Retina (tissue), 1 donor: ENCODE results near the gene ZSCAN2.
A peak's percentile ranks its signal among the peaks of the same experiment; 100 is the strongest.
"Not testable (repeated sequence)": the region's sequence is repeated elsewhere in the genome, so short reads cannot be mapped to it uniquely, and the experiment has no call there.

Source experiments
- DNase-seq: peaks from one replicate; pipeline ENCODE4 v3.0.0-alpha.2; 2016

Gene ZSCAN2

DNA sequence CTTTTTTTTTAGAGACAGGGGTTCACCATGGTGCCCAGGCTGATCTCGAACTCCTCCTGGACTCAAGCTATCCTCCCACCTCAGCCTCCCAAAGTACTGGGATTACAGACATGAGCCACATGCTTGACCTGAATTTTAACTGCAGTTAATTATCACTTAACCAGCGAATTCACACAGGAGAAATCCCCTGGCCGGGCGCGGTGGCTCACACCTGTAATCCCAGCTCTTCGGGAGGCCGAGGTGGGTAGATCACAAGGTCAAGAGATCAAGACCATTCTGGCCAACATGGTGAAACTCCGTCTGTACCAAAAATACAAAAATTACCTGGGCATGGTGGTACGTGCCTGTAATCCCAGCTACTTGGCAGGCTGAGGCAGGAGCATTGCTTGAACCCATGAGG lies 41.1 kb downstream of the ZSCAN2 start:
- not testable (repeated sequence) for DNase-seq

DNA sequence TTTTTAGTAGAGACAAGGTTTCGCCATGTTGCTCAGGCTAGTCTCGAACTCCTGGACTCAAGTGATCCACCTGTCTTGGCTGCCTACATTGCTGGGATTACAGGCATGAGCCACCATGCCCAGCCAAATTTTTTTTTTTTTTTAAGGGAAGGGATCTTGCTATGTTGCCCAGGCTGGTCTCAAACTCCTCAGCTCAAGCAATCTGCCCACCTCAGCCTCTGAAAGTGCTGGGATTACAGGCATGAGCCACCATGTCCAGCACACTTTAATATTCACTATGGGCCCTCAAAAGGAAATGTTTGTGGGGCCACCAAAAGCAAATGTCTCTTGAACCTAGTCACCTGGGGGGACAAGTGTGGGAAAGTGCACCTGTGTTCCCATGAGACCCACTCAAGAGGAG lies 41.8 kb downstream of the ZSCAN2 start:
- not testable (repeated sequence) for DNase-seq

DNA sequence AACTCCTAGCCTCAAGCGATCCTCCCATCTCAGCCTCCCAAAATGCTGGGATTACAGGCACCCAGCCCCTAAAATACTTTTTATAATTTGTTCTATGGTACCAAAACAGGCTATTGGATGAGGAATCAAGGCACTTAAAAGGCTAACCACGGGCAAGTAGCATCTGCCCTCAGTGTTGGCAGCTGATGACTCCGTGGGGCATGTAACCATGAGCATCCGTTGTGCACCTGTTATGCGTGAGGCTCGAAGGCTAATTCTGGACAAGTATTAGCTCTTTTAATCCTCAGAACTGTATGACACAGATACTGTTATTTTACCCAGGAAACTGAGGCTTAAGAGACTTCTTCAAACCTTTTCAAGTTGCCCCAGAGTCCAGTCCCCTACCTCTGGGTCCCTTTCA lies 43.0 kb downstream of the ZSCAN2 start:
- no peak for DNase-seq

DNA sequence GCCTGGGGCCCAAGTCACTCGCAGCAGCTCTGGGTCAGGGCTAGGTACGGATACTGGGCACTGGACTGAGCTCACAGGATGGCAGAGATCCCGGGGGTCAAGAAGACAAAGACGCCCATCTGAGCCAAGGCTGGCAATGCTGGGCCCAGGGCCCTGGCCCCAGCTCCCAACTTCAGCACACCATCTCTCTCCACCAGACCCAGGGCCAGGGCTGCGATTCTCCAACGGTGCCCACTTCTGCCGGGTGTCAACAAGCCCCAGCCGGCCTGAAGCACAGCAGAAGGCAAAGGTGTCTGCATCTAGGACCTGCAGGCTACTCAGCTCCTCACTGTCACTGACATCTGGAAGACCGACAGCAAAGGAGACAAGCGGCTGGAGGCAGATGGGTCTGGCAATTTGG lies 44.7 kb downstream of the ZSCAN2 start:
- DNase-seq, result no peak

DNA sequence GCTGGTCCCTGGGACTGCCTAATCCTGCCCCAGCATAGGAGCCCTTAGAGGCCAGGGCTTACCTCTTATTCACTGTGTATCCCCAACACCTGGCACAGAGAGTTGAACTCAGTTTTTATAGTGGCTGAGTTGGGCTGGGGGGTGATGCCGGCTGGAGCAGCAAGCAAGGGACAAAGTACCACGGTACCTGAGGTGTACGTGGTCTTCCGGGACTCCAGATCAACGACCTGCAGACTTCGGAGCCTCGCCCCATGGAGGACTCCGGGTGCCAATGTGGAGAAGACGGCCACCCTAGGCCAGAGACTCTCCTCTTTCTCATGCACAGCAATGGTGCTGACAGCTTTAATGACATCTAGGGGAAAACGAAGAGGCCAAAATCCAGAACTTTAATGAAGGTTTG lies 45.2 kb downstream of the ZSCAN2 start:
- no peak for DNase-seq

DNA sequence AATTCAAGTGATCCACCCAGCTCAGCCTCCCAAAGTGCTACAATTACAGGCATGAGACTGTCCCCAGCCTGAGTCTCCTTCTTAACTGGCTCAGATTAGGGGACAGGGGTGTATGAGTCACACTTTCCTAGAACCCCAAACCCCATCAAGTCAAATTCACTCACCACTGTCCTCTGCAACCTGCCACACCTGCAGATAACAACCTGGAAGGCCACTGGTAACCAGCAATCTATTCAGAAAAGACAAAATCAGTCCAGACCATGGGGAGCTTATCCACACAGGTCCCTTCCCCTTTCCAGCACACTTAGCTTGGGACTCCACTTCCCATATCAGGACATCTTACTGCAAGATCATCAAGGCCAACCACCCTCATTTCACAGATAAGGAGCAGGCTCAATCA lies 46.9 kb downstream of the ZSCAN2 start:
- DNase-seq, result no peak

DNA sequence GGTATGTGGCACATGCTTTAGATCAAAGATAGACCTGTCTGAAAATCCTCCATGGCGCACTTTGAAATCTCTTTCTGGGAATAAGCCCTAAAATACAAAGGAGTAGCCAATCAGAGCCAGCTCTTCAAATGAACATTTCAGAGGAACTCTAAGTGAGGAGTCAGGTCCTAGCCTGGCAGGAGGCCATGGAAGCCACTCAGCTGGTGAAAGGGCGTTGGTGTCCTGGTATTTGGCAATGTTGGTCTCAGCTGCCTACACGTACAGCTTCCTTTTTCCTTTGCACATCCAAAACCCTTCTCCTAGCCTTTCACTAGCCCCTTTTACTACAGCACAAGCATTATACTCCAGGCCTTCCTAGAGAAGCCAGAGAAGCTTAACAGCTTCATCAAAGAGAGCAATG lies 47.7 kb downstream of the ZSCAN2 start:
- DNase-seq, result no peak

DNA sequence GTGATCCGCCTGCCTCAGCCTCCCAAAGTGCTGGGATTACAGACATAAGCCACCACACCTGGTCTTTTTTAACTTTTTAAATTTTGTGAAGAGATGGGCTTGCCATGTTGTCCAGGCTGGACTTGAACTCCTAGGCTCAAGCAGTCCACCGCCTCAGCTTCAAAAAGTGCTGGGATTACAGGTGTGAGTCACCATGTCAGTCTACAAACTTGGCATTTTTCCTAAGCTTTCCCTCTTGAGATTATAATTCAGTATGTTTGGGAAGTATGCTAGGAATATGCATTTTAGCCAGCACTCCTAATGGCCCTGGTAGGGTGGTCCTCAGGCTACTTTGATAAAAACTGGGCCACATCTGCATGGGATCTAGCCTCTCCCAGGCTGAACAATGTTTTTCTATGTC lies 48.9 kb downstream of the ZSCAN2 start:
- no peak for DNase-seq

DNA sequence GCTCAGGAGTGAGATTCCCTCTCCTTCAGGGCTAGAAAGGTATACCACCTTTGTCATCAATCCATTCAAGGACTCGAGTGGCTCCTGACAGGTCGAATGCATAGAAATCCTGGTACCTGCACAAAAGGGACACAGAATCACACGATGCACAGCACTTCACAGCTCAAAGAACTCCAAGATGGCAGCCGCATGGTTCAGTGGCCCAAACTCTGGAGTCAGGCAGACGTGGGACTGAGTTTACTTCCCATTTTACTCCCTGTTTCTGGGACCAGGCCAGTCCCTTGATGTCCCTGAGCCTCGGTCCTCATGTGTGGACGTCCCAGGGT lies 52.7 kb downstream of the ZSCAN2 start:
- DNase-seq, result no peak

DNA sequence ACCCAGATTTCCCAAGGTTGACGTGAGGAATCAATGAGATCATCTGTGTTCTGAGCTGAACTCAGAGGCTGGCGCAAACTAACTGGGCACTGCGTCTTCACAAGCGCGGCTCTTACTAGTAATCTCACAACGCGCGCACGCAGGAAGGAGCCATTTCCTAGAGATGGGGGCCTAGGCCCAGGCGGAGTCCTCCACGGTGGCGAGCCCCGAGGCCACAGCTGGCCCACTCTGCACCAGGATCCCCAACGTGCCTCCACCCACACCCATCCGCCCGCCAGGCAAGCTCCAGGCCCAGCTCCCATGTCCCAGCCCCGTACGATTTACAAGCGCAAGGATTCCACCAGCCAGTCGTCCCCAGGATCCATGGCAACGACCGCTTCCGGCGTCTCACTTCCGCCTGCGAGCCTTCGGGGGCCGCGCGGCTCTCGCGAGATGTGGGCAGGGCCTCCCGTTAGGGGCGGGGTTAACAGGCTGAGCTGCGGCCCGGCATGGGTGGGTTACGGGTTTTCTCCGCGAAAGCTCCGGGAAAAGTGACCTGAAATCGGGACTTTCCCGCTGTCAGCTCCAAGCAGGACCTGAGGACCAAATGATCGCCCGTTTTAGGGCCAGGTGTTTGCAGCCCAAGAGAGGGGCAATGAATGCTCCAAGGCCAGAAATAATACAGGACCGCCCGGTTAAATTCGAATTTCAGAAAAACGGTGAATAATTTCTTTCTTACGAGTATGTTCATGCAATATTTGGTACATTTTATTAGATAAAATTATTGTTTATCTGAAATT lies 53.3 kb downstream of the ZSCAN2 start, which contains the start of gene WDR73:
Gene WDR73 (minus strand): TSS at position 374 of the 779 bp plus-strand sequence. CDS start 9 bp downstream, at position 365.
- DNase-seq, result peak; percentile 96

DNA sequence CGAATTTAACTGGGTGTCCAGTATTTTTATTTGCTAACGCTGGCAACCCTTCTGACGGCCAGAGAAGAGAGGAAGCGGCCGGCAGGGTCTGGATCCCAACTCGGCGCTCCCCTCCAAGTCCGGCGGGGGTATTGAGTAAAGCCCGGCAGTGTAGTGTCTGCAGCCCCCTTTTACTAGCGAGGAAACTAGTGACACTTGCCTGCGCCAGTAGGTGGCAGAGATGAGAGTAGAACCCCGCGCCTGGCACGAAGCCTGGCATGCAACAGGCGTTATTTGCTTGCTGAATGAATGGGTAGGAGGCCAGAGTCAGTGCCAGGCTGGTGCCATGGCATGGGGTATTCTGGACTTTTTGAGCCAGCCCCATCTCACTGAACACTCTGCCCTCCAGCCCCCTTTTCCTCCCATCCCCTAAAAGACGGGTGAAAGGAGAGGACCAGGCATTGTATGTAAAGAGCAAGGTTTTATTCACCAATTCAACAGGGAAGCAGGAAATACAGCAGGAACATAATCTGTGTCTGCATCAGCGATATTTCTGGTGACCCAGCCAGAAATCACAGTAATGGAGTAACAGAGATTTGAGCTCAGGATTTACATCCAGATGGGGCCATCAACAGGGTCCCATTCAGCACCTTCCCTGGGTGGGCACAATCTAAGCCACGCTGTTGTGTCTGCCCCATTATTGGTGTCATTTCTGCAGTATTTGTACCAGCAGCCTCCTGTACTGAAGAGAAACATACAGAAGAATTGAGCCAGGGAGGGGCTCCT lies 54.1 kb downstream of the ZSCAN2 start:
- DNase-seq, result peak; percentile 81

DNA sequence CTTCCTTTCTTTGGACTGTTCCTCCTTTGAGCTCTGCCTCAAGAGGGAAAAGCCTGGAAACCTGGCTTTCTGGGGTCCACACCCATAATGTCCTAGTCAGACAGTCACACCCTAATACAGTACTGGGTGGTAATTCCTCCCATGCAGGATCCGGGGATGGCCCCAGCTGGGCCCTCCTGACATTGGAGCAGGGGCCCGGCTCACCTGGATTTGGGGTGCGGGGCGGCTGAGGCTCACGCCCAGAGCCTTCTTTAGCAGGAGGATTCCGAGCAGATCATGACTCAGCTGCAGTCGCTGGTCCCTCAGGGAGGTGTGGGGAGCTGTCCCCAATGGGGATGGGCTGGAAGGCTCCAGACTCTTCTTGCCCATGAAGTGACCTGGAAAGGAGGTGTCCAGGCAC lies 56.2 kb downstream of the ZSCAN2 start:
- no peak for DNase-seq

DNA sequence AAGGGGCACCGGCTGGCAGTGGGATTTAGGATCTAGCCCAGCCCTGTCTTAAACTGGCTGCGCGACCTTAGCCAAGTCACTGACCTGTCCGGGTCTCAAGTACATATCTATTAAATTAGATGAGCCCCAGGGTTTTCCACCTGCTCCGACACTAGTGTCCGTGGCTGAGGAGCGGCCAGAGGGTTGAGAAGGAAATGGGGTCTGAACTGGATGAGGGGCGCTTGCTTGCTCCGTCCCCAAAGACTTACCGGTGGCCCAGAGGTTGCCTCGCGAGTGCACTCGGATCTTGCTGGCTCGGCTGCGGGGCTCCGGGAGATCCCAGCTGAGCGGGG lies 56.9 kb downstream of the ZSCAN2 start:
- DNase-seq, result no peak

DNA sequence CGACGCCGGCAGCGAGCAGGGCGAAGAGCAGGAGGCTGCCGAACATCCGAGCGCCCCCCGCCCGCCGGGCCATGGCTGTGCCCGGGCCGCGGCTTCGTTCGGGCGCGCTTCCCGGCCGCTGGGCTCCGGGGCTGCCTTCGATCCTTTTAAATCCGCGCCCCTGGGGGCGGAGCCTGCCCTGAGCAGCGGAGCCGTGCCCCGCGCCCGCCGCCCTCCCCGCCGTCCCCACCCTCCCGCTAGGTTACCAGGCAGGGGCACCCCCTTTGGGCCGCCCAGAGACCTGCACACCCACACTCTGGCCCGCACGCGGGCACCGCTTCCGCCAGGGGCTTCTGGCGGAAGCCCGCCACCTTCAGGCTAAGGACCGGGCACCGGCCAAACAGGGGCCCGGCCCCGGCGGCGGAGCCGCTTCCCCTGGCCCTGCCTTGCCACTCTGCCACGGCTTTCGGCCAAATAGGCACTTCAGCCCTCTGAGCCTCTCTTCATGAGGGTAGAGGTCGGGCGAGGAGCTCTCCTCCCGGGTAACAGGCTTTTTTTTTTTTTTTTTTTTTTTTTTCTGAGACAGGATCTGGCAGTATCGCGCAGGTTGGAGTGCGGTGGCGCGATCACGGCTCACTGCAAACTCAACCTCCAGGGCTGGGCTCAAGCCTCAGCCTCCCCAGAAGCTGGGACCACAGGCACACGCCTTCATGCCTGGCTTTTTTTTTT lies 57.4 kb downstream of the ZSCAN2 start, which contains the start of gene NMB:
Gene NMB (minus strand): TSS at position 120 of the 708 bp plus-strand sequence. CDS start 47 bp downstream, at position 73.
- peak; percentile 89 for DNase-seq

DNA sequence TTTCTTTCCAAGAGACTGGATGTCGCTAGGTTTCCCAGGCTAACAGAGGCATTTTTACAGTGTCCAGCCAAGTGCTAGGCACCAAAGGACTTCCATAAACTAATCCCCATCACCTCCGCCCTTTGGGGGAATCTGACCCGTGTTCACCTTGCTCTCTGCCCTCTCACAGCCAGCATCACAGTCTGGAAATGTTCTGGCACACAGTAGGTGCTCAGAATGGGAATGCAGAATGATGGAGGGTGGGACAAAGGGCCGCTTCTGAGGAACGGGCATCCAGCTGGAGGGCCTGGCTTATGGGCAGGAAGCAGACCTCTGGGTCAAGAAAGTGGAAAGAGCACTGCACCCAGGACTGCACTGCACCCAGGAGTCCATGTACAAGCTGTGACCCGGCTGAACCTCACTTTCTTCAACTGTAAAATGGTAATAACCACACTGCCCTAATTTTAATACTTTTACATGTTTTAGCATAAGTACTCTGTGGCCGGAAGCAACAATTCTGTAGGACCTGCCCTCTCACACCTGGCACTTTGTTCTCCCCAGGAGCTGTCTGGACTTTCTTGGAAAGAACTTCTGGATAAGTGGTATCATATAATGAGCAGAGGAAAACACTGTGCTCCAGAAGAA lies 58.1 kb downstream of the ZSCAN2 start:
- peak; percentile 8 for DNase-seq

DNA sequence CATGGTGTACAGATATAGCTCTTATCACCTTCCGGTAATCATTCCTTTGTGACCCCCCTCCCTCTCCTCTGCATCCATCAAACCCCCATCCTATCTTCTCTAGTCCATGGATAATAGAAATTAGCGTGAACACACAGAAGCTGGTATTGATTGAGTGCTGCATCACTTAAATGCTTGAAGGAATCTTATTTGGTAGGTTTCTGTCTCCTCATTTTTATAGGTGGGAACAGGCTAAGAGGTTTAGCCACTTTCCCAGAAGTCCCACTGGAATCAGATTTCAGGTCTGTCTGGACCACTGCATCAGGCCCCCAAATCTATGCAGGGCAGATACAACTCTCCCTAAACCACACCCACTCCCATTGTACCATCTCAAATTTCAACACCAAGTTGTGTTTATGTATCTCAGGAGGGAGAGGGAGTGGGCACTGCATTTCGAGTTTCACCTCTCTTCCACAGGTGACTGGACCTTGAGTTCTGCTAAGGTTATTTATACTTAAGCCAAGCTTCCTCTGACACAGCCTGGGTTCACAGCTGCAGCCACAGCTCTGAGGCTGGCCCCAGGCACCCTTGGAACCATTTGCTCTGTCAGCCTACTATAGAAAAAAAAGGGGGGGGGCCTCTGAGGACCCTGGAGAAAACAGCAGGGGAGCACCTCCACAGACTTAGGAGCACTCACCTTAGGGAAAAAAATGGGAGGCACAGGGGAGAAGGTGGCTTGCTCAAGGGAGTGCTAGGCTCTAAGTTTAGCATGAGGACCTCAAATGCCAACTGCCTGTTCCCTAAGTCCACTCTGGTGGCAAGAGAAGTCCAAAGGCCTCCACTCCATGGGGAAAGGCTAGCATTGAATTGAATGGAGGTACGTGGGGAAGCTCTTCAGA lies 59.3 kb downstream of the ZSCAN2 start:
- no peak for DNase-seq

DNA sequence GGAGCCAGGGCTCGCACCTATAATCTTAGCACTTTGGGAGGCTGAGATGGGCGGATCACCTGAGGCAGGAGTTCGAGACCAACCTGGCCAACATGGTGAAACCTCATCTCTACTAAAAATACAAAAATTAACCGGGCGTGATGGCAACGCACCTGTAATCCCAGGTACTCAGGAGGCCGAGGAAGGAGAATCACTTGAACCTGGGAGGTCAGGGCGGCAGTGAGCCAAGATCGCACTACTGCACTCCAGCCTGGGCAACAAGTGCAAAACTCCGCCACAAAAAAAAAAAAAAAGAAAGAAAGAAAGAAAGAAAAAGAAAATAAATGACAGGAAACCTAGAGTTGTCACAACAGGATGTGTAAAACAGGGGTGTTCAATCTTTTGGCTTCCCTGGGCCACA lies 60.2 kb downstream of the ZSCAN2 start:
- no peak for DNase-seq

DNA sequence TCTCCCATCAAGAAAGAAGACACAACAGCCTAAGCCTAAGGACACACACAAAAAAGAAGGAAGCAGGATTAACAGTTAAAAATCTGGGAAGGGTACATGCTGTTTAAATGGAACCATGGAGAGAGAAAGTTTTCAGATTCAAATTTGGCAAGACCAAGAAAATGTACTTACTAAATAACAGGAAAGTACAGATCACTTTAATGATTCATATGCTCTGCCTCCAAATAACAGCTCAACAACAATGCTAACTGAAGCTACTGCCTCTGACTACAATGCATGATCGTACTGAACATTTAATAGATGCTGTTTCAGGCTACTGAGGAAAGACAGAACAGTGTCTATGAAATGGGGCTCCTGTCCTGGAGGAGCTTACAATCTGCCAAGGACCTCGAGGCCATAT lies 65.6 kb downstream of the ZSCAN2 start:
- no peak for DNase-seq

DNA sequence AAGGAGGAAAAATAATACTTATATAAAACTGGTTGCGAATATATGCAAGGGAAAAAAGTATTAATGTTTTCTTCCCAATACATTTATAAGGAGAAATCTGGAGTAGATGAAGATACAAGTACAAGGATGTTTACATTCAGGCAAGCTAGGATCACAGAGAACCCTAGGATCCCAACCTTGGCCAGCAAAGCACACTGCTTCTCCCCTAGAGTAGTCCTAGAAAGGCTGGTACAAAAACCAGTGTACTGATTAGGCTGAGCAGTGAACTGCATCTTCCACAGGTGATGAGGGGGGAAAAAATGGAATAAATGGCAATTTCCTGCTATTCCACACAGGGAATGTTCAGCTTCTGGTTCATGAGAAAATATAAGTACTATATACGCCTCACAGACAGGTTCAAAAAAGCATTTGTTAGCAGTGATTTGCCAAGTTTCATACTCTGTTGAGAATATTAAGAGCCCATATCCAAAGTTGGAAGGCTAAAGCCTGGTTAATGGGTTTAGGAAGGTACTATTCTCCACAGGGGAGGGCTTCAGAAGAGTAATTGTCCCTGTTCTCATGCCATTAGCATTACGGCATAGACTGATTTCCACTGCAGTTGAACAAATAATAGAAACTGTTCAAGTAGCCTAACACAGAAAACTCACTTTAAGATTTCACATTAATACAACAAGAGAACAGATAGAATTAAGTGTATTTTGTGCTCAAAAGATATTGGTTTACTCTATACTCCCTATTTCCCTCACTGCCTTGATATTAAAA lies 67.6 kb downstream of the ZSCAN2 start:
- no peak for DNase-seq

DNA sequence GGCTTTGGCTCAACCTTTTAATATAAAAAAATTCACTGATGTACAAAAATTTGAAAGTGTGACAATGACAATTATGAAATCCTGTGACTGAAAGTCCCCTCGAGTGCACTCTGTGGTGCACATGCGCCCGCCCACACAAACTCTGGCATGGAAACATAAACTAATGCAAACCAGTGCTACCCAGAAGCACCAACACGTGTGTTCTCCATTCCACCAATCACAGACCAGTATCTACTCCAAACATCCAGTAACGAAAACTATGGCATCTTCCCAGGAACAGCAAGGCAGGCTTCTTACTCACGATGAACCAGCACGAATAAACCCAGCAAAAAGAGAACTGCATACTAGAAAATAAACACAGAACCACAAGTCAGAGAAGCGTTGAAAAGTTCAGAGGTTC lies 68.9 kb downstream of the ZSCAN2 start:
- DNase-seq, result no peak

DNA sequence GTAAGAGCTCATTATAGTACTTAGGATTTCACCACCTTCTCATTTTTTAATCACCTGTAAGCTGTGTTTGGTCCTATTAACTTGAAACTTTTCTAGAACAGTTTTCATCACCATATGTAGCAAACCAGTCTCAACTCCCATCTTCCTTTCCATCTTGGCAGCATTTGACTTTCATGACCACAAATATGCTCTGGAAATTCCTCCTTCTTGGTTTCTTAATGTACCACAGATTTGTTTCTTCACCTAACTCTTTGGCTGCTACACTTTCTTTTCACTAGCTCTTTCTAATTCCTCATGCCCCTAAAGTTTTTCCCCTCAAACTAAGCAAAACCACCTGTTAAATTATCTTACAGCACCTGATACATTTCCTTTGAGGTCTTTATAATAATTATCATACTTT lies 70.4 kb downstream of the ZSCAN2 start:
- DNase-seq, result no peak
